Posterior vena cava (tissue), 2 donors: ENCODE results near the gene CCDC179. TPM values are rescaled to one million over a fixed set of nuclear protein-coding genes. Genes with fewer than 3 reads are reported as not detected.

Experiments used
- DNase-seq: peaks from one replicate; pipeline ENCODE4 v3.0.0-alpha.2; 2020; ENCODE audit warnings: low spot score
- intact Hi-C, 2 donors: fragments of 100-400 bp; cut with DNase I; formaldehyde crosslinking; loops; one replicate each; pipeline versions ENCODE4 v1.14.1 to v1.14.2; 2022 to 2023
- total RNA-seq, 2 donors: library from RNA; stranded (reverse); fragmentation: NEBNext Ultra II Directional; extraction: Animal tissue kit (Norgen Biotek cat#: 25700); gene quantifications; one replicate each; pipeline ENCODE4 v1.2.1, GENCODE V29; 2021
- donor health status: DM: yes; HTN: yes; CAD: no.
- donor health status: DM: yes; HTN: yes; CAD: no.

CCDC179 gene
- total RNA-seq, 2 donors from 2014 or later: not detected

GRCh38 chr11:22809893-22810292, 50.4 kb downstream of the CCDC179 start:
- DNase-seq: no peak
- intact Hi-C loops: no loop called here

- intact Hi-C loops: no loop called here
These were observed 51.6 kb downstream of the CCDC179 start for GRCh38 chr11:22808571-22809197.

GRCh38 chr11:22807855-22808570, 52.3 kb downstream of the CCDC179 start:
- intact Hi-C loops: no loop called here
- no peak for DNase-seq

More at GRCh38 chr11:22808571-22809197, 51.6 kb downstream of the CCDC179 start:
- no peak for DNase-seq

- intact Hi-C loops: no loop called here
- DNase-seq: no peak
These were observed 52.9 kb downstream of the CCDC179 start for GRCh38 chr11:22807391-22807790.

- intact Hi-C loops: no loop called here
These were observed 57.4 kb downstream of the CCDC179 start for GRCh38 chr11:22802861-22803260.

GRCh38 chr11:22800482-22800881, 59.8 kb downstream of the CCDC179 start:
- intact Hi-C loops: no loop called here

More at GRCh38 chr11:22802861-22803260, 57.4 kb downstream of the CCDC179 start:
- no peak for DNase-seq

GRCh38 chr11:22798901-22799300, 61.4 kb downstream of the CCDC179 start:
- intact Hi-C loops: loop anchor here in 1 of 2 donors (10.0 kb wide), 1 partner anchor 464 kb away; the partner anchor contains the start of gene SLC17A6
- no peak for DNase-seq

More at GRCh38 chr11:22800482-22800881, 59.8 kb downstream of the CCDC179 start:
- DNase-seq: no peak

GRCh38 chr11:22797047-22797446, 63.2 kb downstream of the CCDC179 start:
- intact Hi-C loops: loop anchor here in 1 of 2 donors (10.0 kb wide), 1 partner anchor 462 kb away; the partner anchor contains the start of gene SLC17A6
- DNase-seq: no peak

Other genes starting within 250 kb of the CCDC179 start
- gene FANCF, start 234.7 kb downstream of the CCDC179 start, total RNA-seq: 1 to 10 TPM; 5.1 to 5.6 TPM
- gene GAS2, start 193.9 kb downstream of the CCDC179 start, total RNA-seq: 1 to 10 TPM; 1.2 to 1.5 TPM
- 10 to 100 TPM; 12.9 to 13.5 TPM for gene SVIP, start 30.7 kb downstream of the CCDC179 start, total RNA-seq